Common myeloid progenitor, CD34-positive (primary cell): ENCODE measurements around the gene TARBP1.
"Not testable (repeated sequence)": the region's sequence is repeated elsewhere in the genome, so short reads cannot be mapped to it uniquely, and the experiment has no call there.

Source experiments
- CTCF ChIA-PET: fragments of 350-600 bp; sonication (Branson Sonifier 250); formaldehyde crosslinking; loops from one replicate; lab custom pipeline; 2021; ENCODE audit warnings: antibody characterized with exemption; lab: Charles Lee
- POLR2A ChIA-PET: fragments of 350-600 bp; sonication (Branson Sonifier 250); formaldehyde crosslinking; loops from one replicate; lab custom pipeline; 2021; ENCODE audit warnings: antibody characterized with exemption; lab: Charles Lee
- DNase-seq, 3 donors: peaks; one replicate each; pipeline versions ENCODE4 v3.0.0 to v3.0.0-alpha.2; 2013
- H3K27ac ChIP-seq, 2 experiments: 1 replicate in 1 of 2; 2 replicates in 1 of 2; pipeline ENCODE4 v1.7.0; 2013; ENCODE audit warnings: inconsistent platforms in 2 of 2, low read length in 2 of 2, mild to moderate bottlenecking in 2 of 2, low read depth in 1 of 2, moderate library complexity in 1 of 2; ENCODE audit not compliant: severe bottlenecking in 2 of 2, insufficient read depth in 1 of 2, poor library complexity in 1 of 2
- H3K27me3 ChIP-seq, 5 experiments: replicated peaks in 2 of 5; 1 replicate in 3 of 5; 2 replicates in 2 of 5; pipeline versions ENCODE4 v1.6.1 to v1.7.0; 2013; ENCODE audit warnings: low read length in 4 of 5, mild to moderate bottlenecking in 2 of 5, moderate library complexity in 2 of 5, inconsistent platforms in 1 of 5; ENCODE audit not compliant: insufficient read depth in 5 of 5, control insufficient read depth in 4 of 5
- H3K36me3 ChIP-seq, 4 experiments: 1 replicate in 2 of 4; 2 replicates in 2 of 4; pipeline versions ENCODE4 v1.6.1 to v1.7.0; 2013; ENCODE audit warnings: low read length in 3 of 4, control low read depth in 1 of 4, mild to moderate bottlenecking in 1 of 4; ENCODE audit not compliant: control insufficient read depth in 4 of 4, insufficient read depth in 4 of 4
- H3K4me1 ChIP-seq, 4 experiments: 1 replicate in 3 of 4; 2 replicates in 1 of 4; pipeline versions ENCODE4 v1.6.1 to v1.7.1; 2013; ENCODE audit warnings: low read length in 3 of 4, mild to moderate bottlenecking in 3 of 4, control low read depth in 1 of 4, inconsistent platforms in 1 of 4, moderate library complexity in 1 of 4; ENCODE audit not compliant: control insufficient read depth in 4 of 4, insufficient read depth in 4 of 4; ENCODE audit errors: control extremely low read depth in 1 of 4
- H3K4me3 ChIP-seq, 7 experiments: 1 replicate in 4 of 7; 2 replicates in 3 of 7; pipeline versions ENCODE4 v1.5.1 to v1.7.0; 2013; ENCODE audit warnings: mild to moderate bottlenecking in 7 of 7, low read length in 6 of 7, moderate library complexity in 6 of 7, inconsistent platforms in 2 of 7, low read depth in 2 of 7, control low read depth in 1 of 7; ENCODE audit not compliant: insufficient read depth in 4 of 7, control insufficient read depth in 1 of 7; ENCODE audit errors: extremely low read depth in 1 of 7
- H3K9me3 ChIP-seq, 5 experiments: 1 replicate in 4 of 5; 2 replicates in 1 of 5; pipeline versions ENCODE4 v1.6.1 to v1.7.1; 2013; ENCODE audit warnings: low read length in 4 of 5, mild to moderate bottlenecking in 2 of 5, inconsistent platforms in 1 of 5, low read depth in 1 of 5, moderate library complexity in 1 of 5; ENCODE audit not compliant: control insufficient read depth in 4 of 5, insufficient read depth in 2 of 5; ENCODE audit errors: control extremely low read depth in 1 of 5
- WGBS: methylation state at CpG from one replicate; pipeline ENCODE4 v1.1.5; 2013; ENCODE audit not compliant: insufficient coverage; 5-methylcytosine and 5-hydroxymethylcytosine counted together

The TARBP1 gene

GRCh38 chr1:234381699-234382555 lies 97.1 kb downstream of the TARBP1 start:
- Histone ChIP-seq H3K4me1 (no peaks in the 10 kb centered on the region), H3K36me3 (peaks cover 11 to 55% (median 34%) of the 10 kb centered on the region in 4 experiments), H3K4me3 (no peak overlapping the region), H3K27ac (no peak overlapping the region), H3K27me3 (no peaks in the 10 kb centered on the region), H3K9me3 (peaks cover 0 to 2% (median 0%) of the 10 kb centered on the region in 5 experiments)
- DNase-seq = no peak
- POLR2A ChIA-PET = no interaction called here
- 100% methylated on average over 8 of the region's 10 CpGs for WGBS
- CTCF ChIA-PET = no interaction called here

GRCh38 chr1:234379591-234380109 lies 99.3 kb downstream of the TARBP1 start:
- H3K4me3 ChIP-seq, POLR2A ChIA-PET, H3K9me3 ChIP-seq, H3K4me1 ChIP-seq, H3K27me3 ChIP-seq, H3K27ac ChIP-seq: not testable (repeated sequence)
- peaks cover 14 to 66% (median 44%) of the 10 kb centered on the region in 4 experiments for H3K36me3 ChIP-seq
- CTCF ChIA-PET = interaction anchor here (0.6 kb wide), 1 partner anchor 221 kb away, joined by 3 read pairs; no protein-coding TSS in a partner anchor
- 100% methylated on average over 3 of the region's 5 CpGs for WGBS
- peak in 1 of 3 donors; percentile 13 for DNase-seq

GRCh38 chr1:234375672-234376071 lies 103.3 kb downstream of the TARBP1 start:
- H3K4me1 ChIP-seq = peaks cover 11 to 22% (median 12%) of the 10 kb centered on the region in 4 experiments
- peaks cover 0 to 2% (median 0%) of the 10 kb centered on the region in 5 experiments for H3K9me3 ChIP-seq
- 99% methylated on average over 6 of the region's 7 CpGs for WGBS
- no peak overlapping the region for H3K4me3 ChIP-seq
- no peak for DNase-seq
- peaks cover 12 to 45% (median 28%) of the 10 kb centered on the region in 4 experiments for H3K36me3 ChIP-seq
- ChIA-PET CTCF (interaction anchor here (2.0 kb wide), 1 partner anchor 48 kb away, joined by 4 read pairs; no protein-coding TSS in a partner anchor), POLR2A (no interaction called here)
- no peaks in the 10 kb centered on the region for H3K27me3 ChIP-seq
- H3K27ac ChIP-seq = no peak overlapping the region

GRCh38 chr1:234373959-234374254 lies 105.1 kb downstream of the TARBP1 start:
- CTCF ChIA-PET = interaction anchor here (1.1 to 1.6 kb wide), 5 partner anchors 16 to 41 kb away, joined by 3 to 7 read pairs (median 4); no protein-coding TSS in a partner anchor
- 0% methylated on average over 4 of the region's 6 CpGs for WGBS

GRCh38 chr1:234373064-234373958 lies 105.7 kb downstream of the TARBP1 start, which contains the start of gene COA6:
Gene COA6 (plus strand): TSS chr1:234373456. CDS start chr1:234373467, 11 bp downstream.
- Histone ChIP-seq H3K27ac (peak within 1 kb of the TSS; percentile 91 to 97), H3K4me3 (peak within 1 kb of the TSS; percentile 74 to 99 (median 94)), H3K27me3 (no peaks in the 10 kb centered on the region), H3K4me1 (peaks cover 12 to 28% (median 18%) of the 10 kb centered on the region in 4 experiments), H3K9me3 (no peaks in the 10 kb centered on the region), H3K36me3 (peaks cover 5 to 25% (median 16%) of the 10 kb centered on the region in 4 experiments)
- CTCF ChIA-PET = interaction anchor here (0.5 to 1.6 kb wide), 7 partner anchors 16 to 708 kb away, joined by 3 to 7 read pairs (median 4); no protein-coding TSS in a partner anchor
- DNase-seq = peak; percentile 98 to 99 (median 99)
- under 1% methylated on average over 57 of the region's 62 CpGs for WGBS
- POLR2A ChIA-PET = interaction anchor here (1.1 to 1.2 kb wide), 2 partner anchors 25 to 47 kb away, joined by 3 to 6 read pairs; no protein-coding TSS in a partner anchor

More at GRCh38 chr1:234373959-234374254, 105.1 kb downstream of the TARBP1 start:
- POLR2A ChIA-PET = interaction anchor here (1.1 to 1.2 kb wide), 2 partner anchors 25 to 47 kb away, joined by 3 to 6 read pairs; no protein-coding TSS in a partner anchor
- Histone ChIP-seq H3K4me3 (peak overlapping the region; percentile 74 to 99 (median 94)), H3K9me3 (no peaks in the 10 kb centered on the region), H3K27ac (peak overlapping the region; percentile 91 to 97), H3K36me3 (peaks cover 5 to 30% (median 17%) of the 10 kb centered on the region in 4 experiments), H3K4me1 (peaks cover 12 to 28% (median 18%) of the 10 kb centered on the region in 4 experiments), H3K27me3 (no peaks in the 10 kb centered on the region)
- DNase-seq = no peak

- peak in 2 of 3 donors; percentile 20 to 28 for DNase-seq
- CTCF ChIA-PET = interaction anchor here (1.2 kb wide), 1 partner anchor 103 kb away, joined by 3 read pairs; no protein-coding TSS in a partner anchor
- Histone ChIP-seq H3K9me3 (no peaks in the 10 kb centered on the region), H3K36me3 (peaks cover 3 to 18% (median 11%) of the 10 kb centered on the region in 4 experiments), H3K27me3 (no peaks in the 10 kb centered on the region), H3K4me1 (peaks cover 12 to 28% (median 18%) of the 10 kb centered on the region in 4 experiments), H3K4me3 (peak overlapping the region in 6 of 7 experiments; percentile 88 to 99 (median 96)), H3K27ac (peak overlapping the region; percentile 91 to 97)
- POLR2A ChIA-PET = no interaction called here
- 69% methylated on average over 3 of the region's 9 CpGs for WGBS
These were observed 106.8 kb downstream of the TARBP1 start for GRCh38 chr1:234372011-234372757.
